Activated naive CD4-positive, alpha-beta T cell treated with anti-CD3 and anti-CD28 coated beads, Interleukin-2, amount 50 U/mL, for 24 hours (primary cell): Measurements from ENCODE around the gene KNDC1.

Experiments used
- H3K27ac Mint-ChIP-seq: one replicate; pipeline ENCODE4 v1.8.0; 2021; ENCODE audit warnings: mild to moderate bottlenecking, mixed read lengths
- H3K27me3 Mint-ChIP-seq: one replicate; pipeline ENCODE4 v1.8.0; 2021; ENCODE audit warnings: mixed read lengths
- H3K36me3 Mint-ChIP-seq: one replicate; pipeline ENCODE4 v1.8.0; 2021; ENCODE audit warnings: mixed read lengths
- H3K4me1 Mint-ChIP-seq: one replicate; pipeline ENCODE4 v1.8.0; 2021; ENCODE audit warnings: mixed read lengths
- H3K4me3 Mint-ChIP-seq: one replicate; pipeline ENCODE4 v1.8.0; 2021; ENCODE audit warnings: mild to moderate bottlenecking, mixed read lengths
- H3K9me3 Mint-ChIP-seq: one replicate; pipeline ENCODE4 v1.8.0; 2021; ENCODE audit warnings: mixed read lengths

The KNDC1 gene

DNA sequence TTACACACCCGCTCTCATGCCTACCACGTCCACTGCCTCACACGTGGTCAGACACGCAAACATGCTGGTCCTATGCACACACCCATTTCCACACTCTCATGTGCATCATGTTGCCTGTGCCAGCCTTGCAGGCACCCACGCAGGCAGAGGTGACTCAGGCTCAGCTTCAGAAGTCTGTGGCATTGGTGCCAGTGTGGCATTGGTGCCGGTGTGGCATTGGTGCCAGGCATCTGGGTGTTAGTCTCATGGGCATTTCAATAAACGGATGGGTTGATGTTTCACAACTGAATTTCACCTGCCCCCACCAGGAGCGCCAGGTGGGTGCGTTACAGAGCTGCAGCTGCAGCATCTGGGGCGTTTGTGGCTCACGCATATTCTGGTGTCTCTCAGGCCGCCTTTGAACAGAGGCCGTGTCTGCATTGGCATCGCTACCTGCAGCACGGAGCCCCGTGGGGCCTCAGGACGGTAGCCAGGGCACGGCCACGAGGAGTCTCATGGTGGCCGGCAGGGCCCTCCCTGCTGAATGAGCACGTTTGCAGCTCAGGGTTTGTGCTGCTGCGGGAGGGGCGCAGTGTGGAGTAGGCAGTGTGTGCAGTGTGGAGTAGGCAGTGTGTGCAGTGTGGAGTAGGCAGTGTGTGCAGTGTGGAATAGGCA, 24.7 kb downstream of the KNDC1 start:
- Mint-ChIP-seq H3K27me3 (no peaks in the 10 kb centered on the region), H3K36me3 (no peaks in the 10 kb centered on the region), H3K4me1 (no peaks in the 10 kb centered on the region), H3K9me3 (no peaks in the 10 kb centered on the region), H3K4me3 (no peak overlapping the region), H3K27ac (no peak overlapping the region)

GRCh38 chr10:133185421-133185820, 25.4 kb downstream of the KNDC1 start:
- H3K27ac Mint-ChIP-seq, result no peak overlapping the region
- no peaks in the 10 kb centered on the region for H3K36me3 Mint-ChIP-seq
- no peak overlapping the region for H3K4me3 Mint-ChIP-seq
- no peaks in the 10 kb centered on the region for H3K27me3 Mint-ChIP-seq
- no peaks in the 10 kb centered on the region for H3K4me1 Mint-ChIP-seq
- no peaks in the 10 kb centered on the region for H3K9me3 Mint-ChIP-seq

GRCh38 chr10:133185916-133186315, 25.9 kb downstream of the KNDC1 start:
- H3K27me3 Mint-ChIP-seq, result no peaks in the 10 kb centered on the region

DNA sequence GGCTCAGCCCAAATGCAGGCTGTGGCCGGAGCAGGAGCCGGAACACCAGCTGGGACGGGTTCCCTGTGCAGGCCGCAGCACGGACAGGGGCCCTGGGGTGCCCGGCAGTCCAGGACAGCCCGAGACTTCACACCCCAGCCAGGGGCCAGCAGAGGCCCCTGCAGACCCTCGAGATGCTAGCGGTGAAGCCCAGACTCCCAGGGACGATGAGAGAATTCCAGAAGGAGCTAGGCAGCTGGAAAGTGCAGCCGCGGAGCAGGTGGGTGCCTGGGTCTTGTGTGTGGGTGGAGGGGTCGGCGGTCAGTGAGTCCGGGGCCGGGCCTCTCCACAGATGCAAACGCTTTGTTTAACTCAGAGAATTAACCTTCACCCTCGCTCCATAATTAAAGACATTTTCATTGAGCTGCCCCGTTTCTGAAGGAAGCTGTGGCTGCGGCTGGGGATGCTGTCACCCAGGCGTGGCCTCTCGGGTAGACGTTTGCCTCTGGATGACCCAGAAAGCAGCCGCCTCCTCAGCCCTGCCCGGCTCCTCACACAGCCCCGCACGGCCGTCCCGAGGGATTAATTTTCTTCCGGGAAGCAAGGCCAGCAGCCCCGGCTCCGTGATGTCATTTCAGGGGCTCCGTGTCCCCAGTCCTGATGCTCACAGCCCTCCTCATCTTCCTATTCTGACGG, 26.5 kb downstream of the KNDC1 start:
- Mint-ChIP-seq H3K4me1 (no peaks in the 10 kb centered on the region), H3K4me3 (no peak overlapping the region), H3K27me3 (no peaks in the 10 kb centered on the region), H3K36me3 (no peaks in the 10 kb centered on the region), H3K9me3 (no peaks in the 10 kb centered on the region), H3K27ac (no peak overlapping the region)

More at GRCh38 chr10:133185916-133186315, 25.9 kb downstream of the KNDC1 start:
- Mint-ChIP-seq H3K4me3 (no peak overlapping the region), H3K4me1 (no peaks in the 10 kb centered on the region), H3K36me3 (no peaks in the 10 kb centered on the region), H3K27ac (no peak overlapping the region), H3K9me3 (no peaks in the 10 kb centered on the region)

GRCh38 chr10:133187091-133187905, 27.3 kb downstream of the KNDC1 start:
- Mint-ChIP-seq H3K4me1 (no peaks in the 10 kb centered on the region), H3K27me3 (no peaks in the 10 kb centered on the region), H3K36me3 (no peaks in the 10 kb centered on the region), H3K27ac (no peak overlapping the region), H3K4me3 (no peak overlapping the region), H3K9me3 (no peaks in the 10 kb centered on the region)

- H3K9me3 Mint-ChIP-seq, result no peaks in the 10 kb centered on the region
- H3K27me3 Mint-ChIP-seq, result no peaks in the 10 kb centered on the region
- H3K4me1 Mint-ChIP-seq, result no peaks in the 10 kb centered on the region
- H3K27ac Mint-ChIP-seq, result no peak overlapping the region
- H3K36me3 Mint-ChIP-seq, result no peaks in the 10 kb centered on the region
- H3K4me3 Mint-ChIP-seq, result no peak overlapping the region
These were observed 28.1 kb downstream of the KNDC1 start for GRCh38 chr10:133187906-133188681.

- Mint-ChIP-seq H3K4me3 (no peak overlapping the region), H3K27ac (no peak overlapping the region), H3K9me3 (no peaks in the 10 kb centered on the region), H3K36me3 (no peaks in the 10 kb centered on the region), H3K27me3 (no peaks in the 10 kb centered on the region), H3K4me1 (no peaks in the 10 kb centered on the region)
These were observed 29.2 kb downstream of the KNDC1 start for GRCh38 chr10:133189256-133189655.

DNA sequence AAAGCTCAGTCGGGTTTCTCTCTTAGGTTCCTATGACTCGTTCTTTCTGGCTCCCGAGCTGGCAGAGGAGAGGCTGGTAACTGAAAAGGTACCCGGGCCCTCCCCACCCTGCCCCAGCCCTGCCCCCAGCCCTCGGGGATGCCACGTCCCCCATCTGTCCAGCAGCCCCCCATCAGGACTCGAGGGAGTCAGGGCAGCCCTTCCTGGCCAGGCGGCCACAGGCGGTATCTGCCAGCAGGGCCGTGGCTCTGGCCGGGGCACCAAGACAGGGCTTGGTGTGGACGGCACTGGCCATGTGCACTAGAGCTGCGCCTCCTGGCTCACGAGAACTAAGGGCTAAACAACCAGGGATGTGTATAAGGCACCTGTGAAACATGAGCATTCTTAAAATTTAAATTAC, 29.7 kb downstream of the KNDC1 start:
- Mint-ChIP-seq H3K4me1 (no peaks in the 10 kb centered on the region), H3K4me3 (no peak overlapping the region), H3K27me3 (no peaks in the 10 kb centered on the region), H3K36me3 (no peaks in the 10 kb centered on the region), H3K27ac (no peak overlapping the region), H3K9me3 (no peaks in the 10 kb centered on the region)

DNA sequence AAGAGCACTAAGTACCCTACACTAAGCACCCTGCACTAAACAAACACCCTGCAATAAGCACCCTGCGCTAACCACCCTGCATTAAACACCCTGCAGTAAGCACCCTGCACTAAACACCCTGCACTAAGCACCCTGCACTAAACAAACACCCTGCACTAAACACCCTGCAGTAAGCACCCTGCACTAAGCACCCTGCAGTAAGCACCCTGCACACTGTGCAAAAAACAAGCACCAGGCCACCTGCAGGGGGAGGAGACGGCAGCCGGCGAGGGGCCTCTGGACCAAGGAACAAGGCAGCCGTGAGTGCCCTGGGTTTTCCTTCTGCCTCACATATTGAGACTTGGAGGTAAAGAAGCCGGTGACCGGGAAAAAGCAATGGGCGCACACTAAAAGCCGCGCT, 30.2 kb downstream of the KNDC1 start:
- no peak overlapping the region for H3K4me3 Mint-ChIP-seq
- no peak overlapping the region for H3K27ac Mint-ChIP-seq
- H3K4me1 Mint-ChIP-seq, result no peaks in the 10 kb centered on the region
- H3K27me3 Mint-ChIP-seq, result no peaks in the 10 kb centered on the region
- no peaks in the 10 kb centered on the region for H3K36me3 Mint-ChIP-seq
- H3K9me3 Mint-ChIP-seq, result no peaks in the 10 kb centered on the region

GRCh38 chr10:133191651-133192050, 31.6 kb downstream of the KNDC1 start:
- no peaks in the 10 kb centered on the region for H3K27me3 Mint-ChIP-seq
- no peak overlapping the region for H3K4me3 Mint-ChIP-seq
- H3K27ac Mint-ChIP-seq, result no peak overlapping the region
- no peaks in the 10 kb centered on the region for H3K9me3 Mint-ChIP-seq
- no peaks in the 10 kb centered on the region for H3K4me1 Mint-ChIP-seq
- H3K36me3 Mint-ChIP-seq, result no peaks in the 10 kb centered on the region

DNA sequence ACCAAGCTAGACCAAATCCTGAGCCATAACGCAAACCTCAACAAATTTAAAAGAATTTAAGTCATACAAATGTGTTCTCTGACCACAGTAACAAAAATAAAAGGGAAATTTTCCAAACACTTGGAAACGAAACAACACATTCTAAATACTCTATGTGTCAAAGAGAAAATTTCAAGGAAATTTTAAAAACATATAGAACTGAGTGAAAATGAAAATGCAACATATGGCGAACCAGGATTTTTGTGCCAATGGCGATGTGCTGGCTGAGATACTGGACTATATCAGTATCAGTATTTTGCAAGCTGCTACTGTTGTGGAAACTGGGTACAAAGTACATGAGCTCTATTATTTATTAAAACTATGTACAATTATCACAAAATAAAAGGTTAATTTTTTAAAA, 34.1 kb downstream of the KNDC1 start:
- Mint-ChIP-seq H3K36me3 (no peaks in the 10 kb centered on the region), H3K4me3 (no peak overlapping the region), H3K4me1 (no peaks in the 10 kb centered on the region), H3K27me3 (no peaks in the 10 kb centered on the region), H3K27ac (no peak overlapping the region), H3K9me3 (no peaks in the 10 kb centered on the region)

- Mint-ChIP-seq H3K27ac (no peak overlapping the region), H3K36me3 (no peaks in the 10 kb centered on the region), H3K9me3 (no peaks in the 10 kb centered on the region), H3K27me3 (no peaks in the 10 kb centered on the region), H3K4me1 (no peaks in the 10 kb centered on the region), H3K4me3 (no peak overlapping the region)
These were observed 35.1 kb downstream of the KNDC1 start for GRCh38 chr10:133195096-133195495.

DNA sequence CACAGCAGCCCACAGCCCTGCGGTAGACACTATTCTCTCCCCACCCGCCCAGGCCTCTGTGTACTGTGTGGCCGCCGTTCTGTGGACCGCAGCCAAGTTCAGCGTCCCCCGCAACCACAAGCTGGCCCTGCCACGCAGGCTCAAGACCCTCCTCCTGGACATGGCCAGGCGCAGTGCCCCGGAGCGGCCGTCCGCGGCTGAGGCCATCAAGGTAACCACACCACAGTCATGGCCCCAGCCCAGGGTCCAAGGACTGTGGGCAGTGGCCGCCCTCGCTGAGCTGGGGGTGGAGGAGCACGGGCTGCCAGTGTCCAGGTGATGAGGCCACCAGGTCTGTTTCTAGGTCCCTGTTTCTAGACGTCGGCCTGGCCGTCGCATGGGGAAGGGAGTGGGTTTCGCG, 35.6 kb downstream of the KNDC1 start:
- Mint-ChIP-seq H3K4me1 (no peaks in the 10 kb centered on the region), H3K4me3 (no peak overlapping the region), H3K9me3 (no peaks in the 10 kb centered on the region), H3K36me3 (no peaks in the 10 kb centered on the region), H3K27ac (no peak overlapping the region), H3K27me3 (no peaks in the 10 kb centered on the region)

GRCh38 chr10:133196221-133196915, 36.3 kb downstream of the KNDC1 start:
- no peaks in the 10 kb centered on the region for H3K36me3 Mint-ChIP-seq
- H3K4me1 Mint-ChIP-seq, result no peaks in the 10 kb centered on the region
- H3K27me3 Mint-ChIP-seq, result no peaks in the 10 kb centered on the region
- H3K27ac Mint-ChIP-seq, result no peak overlapping the region
- H3K9me3 Mint-ChIP-seq, result no peaks in the 10 kb centered on the region
- no peak overlapping the region for H3K4me3 Mint-ChIP-seq
